ENCODE measurements around the gene DGCR2.

The DGCR2 gene

GRCh38 chr22:19090586-19091127 lies 31.6 kb downstream of the DGCR2 start:
- TF ChIP-seq CTCF (IDR thresholded peaks at IDR 0.05; ENCODE audit: insufficient read depth, low read length, poor library complexity, severe bottlenecking): no peak
- Histone ChIP-seq H3K4me3 (replicated peaks; ENCODE audit: low read depth, low read length) (no peak overlapping the region), H3K27me3 (replicated peaks; ENCODE audit: control insufficient read depth, insufficient read depth, low read length) (no peaks in the 10 kb centered on the region), H3K36me3 (ENCODE audit: control insufficient read depth, insufficient read depth, low read length) (peaks cover 2% of the 10 kb centered on the region)
- no peak for DNase-seq (ENCODE audit: extremely low read depth, insufficient read length)

GRCh38 chr22:19090183-19090582 lies 32.0 kb downstream of the DGCR2 start:
- H3K36me3 ChIP-seq (ENCODE audit: control insufficient read depth, insufficient read depth, low read length): peaks cover 2% of the 10 kb centered on the region
- H3K4me3 ChIP-seq (replicated peaks; ENCODE audit: low read depth, low read length): no peak overlapping the region
- no peak for TF ChIP-seq CTCF (IDR thresholded peaks at IDR 0.05; ENCODE audit: insufficient read depth, low read length, poor library complexity, severe bottlenecking)
- no peak for DNase-seq (ENCODE audit: extremely low read depth, insufficient read length)
- H3K27me3 ChIP-seq (replicated peaks; ENCODE audit: control insufficient read depth, insufficient read depth, low read length): no peaks in the 10 kb centered on the region

- Histone ChIP-seq H3K36me3 (ENCODE audit: control insufficient read depth, insufficient read depth, low read length) (peaks cover 2% of the 10 kb centered on the region), H3K4me3 (replicated peaks; ENCODE audit: low read depth, low read length) (no peak overlapping the region), H3K27me3 (replicated peaks; ENCODE audit: control insufficient read depth, insufficient read depth, low read length) (no peaks in the 10 kb centered on the region)
- no peak for TF ChIP-seq CTCF (IDR thresholded peaks at IDR 0.05; ENCODE audit: insufficient read depth, low read length, poor library complexity, severe bottlenecking)
- no peak for DNase-seq (ENCODE audit: extremely low read depth, insufficient read length)
Measured at GRCh38 chr22:19088866-19089595, 33.2 kb downstream of the DGCR2 start.

- H3K27me3 ChIP-seq (replicated peaks; ENCODE audit: control insufficient read depth, insufficient read depth, low read length): no peaks in the 10 kb centered on the region
- peaks cover 2% of the 10 kb centered on the region for H3K36me3 ChIP-seq (ENCODE audit: control insufficient read depth, insufficient read depth, low read length)
- no peak for TF ChIP-seq CTCF (IDR thresholded peaks at IDR 0.05; ENCODE audit: insufficient read depth, low read length, poor library complexity, severe bottlenecking)
- H3K4me3 ChIP-seq (replicated peaks; ENCODE audit: low read depth, low read length): no peak overlapping the region
- DNase-seq (ENCODE audit: extremely low read depth, insufficient read length): no peak
Measured at GRCh38 chr22:19086896-19087295, 35.3 kb downstream of the DGCR2 start.

GRCh38 chr22:19086417-19086816 lies 35.8 kb downstream of the DGCR2 start:
- Histone ChIP-seq H3K36me3 (ENCODE audit: control insufficient read depth, insufficient read depth, low read length) (peaks cover 2% of the 10 kb centered on the region), H3K4me3 (replicated peaks; ENCODE audit: low read depth, low read length) (no peak overlapping the region), H3K27me3 (replicated peaks; ENCODE audit: control insufficient read depth, insufficient read depth, low read length) (no peaks in the 10 kb centered on the region)
- no peak for TF ChIP-seq CTCF (IDR thresholded peaks at IDR 0.05; ENCODE audit: insufficient read depth, low read length, poor library complexity, severe bottlenecking)
- no peak for DNase-seq (ENCODE audit: extremely low read depth, insufficient read length)

Measured in GM06990 (cell line).